ENCODE measurements around the gene FES. TPM values are rescaled to one million over a fixed set of nuclear protein-coding genes. Genes with fewer than 3 reads are reported as not detected.

Gene FES
- total RNA-seq, 1 experiment from 2014 or later, result 6.7 TPM

- peaks cover 5 to 53% (median 14%) of the 10 kb centered on the region in 3 experiments; a peak in 5 of 7 replicates for H3K36me3 Mint-ChIP-seq (ENCODE audit: insufficient read depth in 1 of 3, low read depth in 3 of 3)
- no peak overlapping the region for H2BK120ac ChIP-seq (ENCODE audit: low read depth, low read length, poor library complexity, severe bottlenecking)
- no peak overlapping the region for H3T11ph ChIP-seq (ENCODE audit: low read length)
- H3K9me3 Mint-ChIP-seq, result no peaks in the 10 kb centered on the region
- no peak overlapping the region for H2AK5ac ChIP-seq (ENCODE audit: insufficient read length, low read length)
- H3K27ac Mint-ChIP-seq, result no peak overlapping the region; a peak in 1 of 7 replicates
- no peak overlapping the region for H3K4me3 Mint-ChIP-seq
- H3K9me3 ChIP-seq (ENCODE audit: control insufficient read depth, low read depth, low read length), result no peaks in the 10 kb centered on the region
- no peak overlapping the region for H2BK15ac ChIP-seq (ENCODE audit: low read depth, low read length)
- no peaks in the 10 kb centered on the region for H3K79me2 ChIP-seq (ENCODE audit: insufficient read depth, low read length)
- no peaks in the 10 kb centered on the region for H3K4me1 ChIP-seq (ENCODE audit: insufficient read depth, low read length)
- H3K27ac ChIP-seq (ENCODE audit: insufficient read length, low read depth, low read length), result no peak overlapping the region
- H3K4me2 ChIP-seq (ENCODE audit: insufficient read depth, insufficient read length, low read length), result no peak overlapping the region
- no peak overlapping the region for H2BK20ac ChIP-seq (ENCODE audit: low read depth, low read length, poor library complexity, severe bottlenecking)
- no peak overlapping the region for H4K91ac ChIP-seq (ENCODE audit: insufficient read length, low read depth, low read length)
- no peak overlapping the region for H3K14ac ChIP-seq (ENCODE audit: insufficient read depth, low read length)
- TF ChIP-seq CTCF (conservative IDR thresholded peaks at IDR 0.05), result no peak
- no peaks in the 10 kb centered on the region for H3K27me3 ChIP-seq (ENCODE audit: insufficient read depth, low read length)
- no peak overlapping the region for H3K18ac ChIP-seq (ENCODE audit: insufficient read length, low read depth, low read length)
- no peaks in the 10 kb centered on the region for H3K23me2 ChIP-seq (ENCODE audit: insufficient read length, low read depth, low read length, poor library complexity, severe bottlenecking)
- H3K23ac ChIP-seq (ENCODE audit: insufficient read length, low read depth, low read length), result no peak overlapping the region
- no peak overlapping the region for H3K9ac ChIP-seq (ENCODE audit: extremely low read depth, insufficient read length, low read length)
- no peak overlapping the region for H2BK5ac ChIP-seq (ENCODE audit: insufficient read length, low read length)
- H3K4ac ChIP-seq (ENCODE audit: low read depth, low read length), result no peak overlapping the region
- H2BK12ac ChIP-seq (ENCODE audit: insufficient read length, low read depth, low read length), result no peak overlapping the region
- H3K4me1 Mint-ChIP-seq, result peaks cover 3 to 8% of the 10 kb centered on the region in 2 experiments; a peak in 2 of 4 replicates
- no peaks in the 10 kb centered on the region for H3K79me1 ChIP-seq (ENCODE audit: insufficient read depth, low read depth, low read length, poor library complexity, severe bottlenecking)
- no peak overlapping the region for H4K8ac ChIP-seq (replicated peaks; ENCODE audit: insufficient read length, low read depth, low read length)
- no CpG with 5 or more reads among the region's 22 CpGs for WGBS (ENCODE audit: extremely low coverage, insufficient read length, low lambda C conversion rate)
- H3K56ac ChIP-seq (ENCODE audit: insufficient read length, low read depth, low read length), result no peak overlapping the region
- H3K27me3 Mint-ChIP-seq (ENCODE audit: low read depth), result no peaks in the 10 kb centered on the region
- H4K20me1 ChIP-seq (ENCODE audit: control insufficient read depth, insufficient read depth, insufficient read length), result no peaks in the 10 kb centered on the region
- H2AFZ ChIP-seq (ENCODE audit: low read length), result no peak overlapping the region
- no peak overlapping the region for H4K5ac ChIP-seq (ENCODE audit: insufficient read length, low read depth, low read length)
- DNase-seq, result no peak
These were observed 30.2 kb downstream of the FES start for GRCh38 chr15:90914305-90915080.

Measured in H9 (cell line).